Stimulated activated CD8-positive, alpha-beta memory T cell treated with anti-CD3 and anti-CD28 coated beads, Interleukin-7, amount 100 ng/mL, for 24 hours (primary cell): Measurements from ENCODE around the gene FRY.
"Not testable (repeated sequence)": the region's sequence is repeated elsewhere in the genome, so short reads cannot be mapped to it uniquely, and the experiment has no call there.

Experiments
- DNase-seq: peaks from one replicate; pipeline ENCODE4 v3.0.0-alpha.2; 2020; ENCODE audit warnings: low read depth

FRY gene

DNA sequence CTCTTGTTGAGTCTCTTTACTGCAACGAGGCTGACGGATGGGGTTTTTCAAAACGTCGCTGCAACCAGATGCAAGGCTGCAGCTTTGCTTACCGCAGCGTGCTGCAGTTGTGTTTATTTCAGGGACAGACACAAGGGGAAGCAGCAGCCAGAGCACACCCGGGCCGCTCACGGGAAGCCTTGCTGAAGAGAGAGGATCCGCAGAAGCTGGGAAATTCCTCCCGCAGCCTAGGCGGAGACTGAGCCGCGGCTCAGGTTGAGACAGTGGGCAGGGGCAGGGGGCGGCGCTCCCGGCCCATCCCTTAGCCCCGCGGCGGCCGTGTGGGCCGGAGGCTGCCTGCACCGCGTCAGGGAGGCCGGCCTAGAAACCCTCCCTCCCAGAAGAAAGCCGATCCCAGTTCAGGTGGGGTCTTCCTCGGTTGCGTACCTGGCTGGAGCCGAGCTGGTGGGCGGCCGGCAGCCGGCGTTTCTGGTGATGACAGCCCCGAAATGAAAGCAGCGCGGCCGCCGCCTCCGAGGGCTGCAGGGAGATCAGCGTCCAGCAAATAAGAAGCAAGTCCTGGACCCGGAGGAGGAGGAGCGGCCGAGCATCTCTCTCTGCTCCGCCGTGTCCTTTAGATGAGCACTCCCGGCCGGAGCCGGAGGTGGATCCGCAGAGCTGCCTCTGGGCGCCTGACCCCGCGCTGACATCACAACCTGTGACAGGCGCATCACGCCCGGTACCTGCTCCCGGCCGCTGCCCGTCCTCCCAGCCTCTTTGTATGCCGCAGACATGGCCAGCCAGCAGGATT is at the start of gene FRY:
Gene FRY, plus strand, starts transcription at position 750 of the 790 bp plus-strand sequence. Its CDS starts 22 bp downstream, at position 772.
- DNase-seq, result peak; percentile 7

DNA sequence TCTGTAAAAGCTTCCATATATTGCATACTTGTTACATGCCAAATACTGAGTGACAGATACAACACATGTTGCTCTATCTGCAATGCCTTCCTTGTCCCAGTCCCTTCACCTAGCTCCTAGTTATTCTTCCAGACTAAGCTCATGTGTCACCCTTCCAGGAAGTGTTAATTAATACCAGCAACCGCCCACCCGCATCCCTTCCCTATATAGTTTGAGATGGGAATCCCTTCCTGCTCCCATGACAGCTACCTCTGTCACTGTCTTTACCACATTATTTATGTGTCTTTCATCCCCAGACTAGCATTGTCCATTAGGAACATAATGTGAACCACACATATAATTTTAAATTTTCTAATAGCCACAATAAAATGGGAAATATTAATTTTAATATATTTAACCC is 49.5 kb upstream of the FRY start:
- DNase-seq, result no peak

DNA sequence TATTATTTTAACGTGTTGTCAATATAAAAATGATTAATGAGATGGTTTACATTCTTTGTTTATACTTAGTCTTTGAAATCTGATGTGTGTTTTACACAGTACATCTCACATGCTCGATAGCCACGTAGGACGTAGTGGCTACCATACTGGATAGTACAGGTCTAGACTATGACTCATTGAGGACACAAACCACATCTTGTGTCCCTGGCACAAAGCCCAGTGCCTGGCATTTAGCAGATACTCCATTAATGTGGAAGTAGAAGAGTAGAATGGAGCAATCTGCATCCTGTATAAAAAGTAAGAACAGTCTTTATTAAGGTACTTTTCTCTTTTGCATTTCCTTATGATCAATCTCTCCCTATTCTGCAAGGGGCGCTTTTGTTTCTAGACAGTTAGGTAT is 49.0 kb upstream of the FRY start:
- DNase-seq, result no peak

DNA sequence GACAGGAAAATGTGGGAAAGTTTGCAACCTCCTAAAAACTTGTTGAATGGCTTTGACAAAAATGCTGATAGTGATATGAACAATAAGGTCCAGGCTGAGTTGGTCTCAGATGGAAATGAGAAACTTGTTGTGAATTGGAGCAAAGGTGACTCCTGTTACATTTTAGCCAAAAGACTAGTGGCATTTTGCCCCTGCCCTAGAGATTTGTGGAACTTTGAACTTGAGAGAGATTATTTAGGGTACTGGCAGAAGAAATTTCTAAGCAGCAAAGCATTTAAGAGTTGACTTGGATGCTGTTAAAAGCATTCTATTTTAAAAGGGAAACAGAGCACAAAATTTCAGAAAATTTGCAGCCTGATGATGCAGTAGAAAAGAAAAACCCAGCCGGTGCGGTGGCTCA is 47.9 kb upstream of the FRY start:
- not testable (repeated sequence) for DNase-seq

DNA sequence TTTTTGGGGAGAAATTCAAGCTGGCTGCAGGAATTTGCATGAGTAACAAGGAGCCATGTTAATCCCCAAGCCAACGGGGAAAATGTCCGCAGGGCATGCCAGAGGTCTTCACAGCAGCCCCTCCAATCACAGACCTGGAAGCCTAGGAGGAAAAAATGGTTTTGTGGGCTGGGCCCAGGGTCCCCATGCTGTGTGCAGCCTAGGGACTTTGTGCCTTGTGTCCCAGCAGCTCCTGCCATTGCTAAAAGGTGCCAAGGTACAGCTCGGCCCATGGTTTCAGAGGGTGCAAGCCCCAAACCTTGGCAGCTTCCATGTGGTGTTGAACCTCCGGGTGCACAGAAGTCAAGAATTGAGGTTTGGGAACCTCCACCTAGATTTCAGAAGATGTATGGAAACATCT is 47.2 kb upstream of the FRY start:
- DNase-seq, result not testable (repeated sequence)

DNA sequence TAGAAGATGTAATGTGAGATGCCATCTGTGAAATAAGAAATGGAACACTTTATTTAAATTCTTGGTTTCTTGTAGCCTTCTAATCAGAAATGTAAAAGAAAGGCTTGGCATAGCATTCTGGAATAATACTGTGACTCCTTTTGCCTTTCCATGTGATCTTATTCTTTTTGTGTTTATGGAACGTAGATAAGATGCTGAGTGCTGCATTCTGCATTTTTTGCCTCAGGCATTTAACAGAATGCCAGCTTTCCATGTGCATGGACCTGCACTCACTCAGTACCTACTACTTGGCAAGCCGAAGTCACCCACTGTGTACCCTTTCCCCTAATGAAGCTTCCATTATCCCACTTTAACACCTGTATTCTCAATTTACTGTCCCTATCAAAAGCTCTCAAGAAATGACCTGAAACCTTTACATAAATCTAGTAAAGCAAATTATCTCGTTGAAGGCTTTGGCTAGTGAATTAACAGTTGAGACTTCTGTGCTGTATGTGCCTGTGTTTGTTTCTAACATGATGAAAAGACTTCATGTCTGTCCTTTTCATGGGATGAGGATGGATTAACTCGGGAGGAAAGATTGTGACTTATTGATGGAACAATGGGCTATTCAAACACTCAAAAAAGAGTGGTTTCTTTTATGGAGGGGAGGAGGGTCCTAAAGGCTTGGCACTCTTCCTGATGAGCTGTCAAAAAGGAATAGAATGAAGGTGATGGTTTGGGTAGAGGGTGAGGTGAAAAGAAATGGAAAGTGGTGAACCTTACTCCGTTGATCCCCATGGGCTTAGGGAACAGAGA is 44.7 kb upstream of the FRY start:
- DNase-seq, result no peak

DNA sequence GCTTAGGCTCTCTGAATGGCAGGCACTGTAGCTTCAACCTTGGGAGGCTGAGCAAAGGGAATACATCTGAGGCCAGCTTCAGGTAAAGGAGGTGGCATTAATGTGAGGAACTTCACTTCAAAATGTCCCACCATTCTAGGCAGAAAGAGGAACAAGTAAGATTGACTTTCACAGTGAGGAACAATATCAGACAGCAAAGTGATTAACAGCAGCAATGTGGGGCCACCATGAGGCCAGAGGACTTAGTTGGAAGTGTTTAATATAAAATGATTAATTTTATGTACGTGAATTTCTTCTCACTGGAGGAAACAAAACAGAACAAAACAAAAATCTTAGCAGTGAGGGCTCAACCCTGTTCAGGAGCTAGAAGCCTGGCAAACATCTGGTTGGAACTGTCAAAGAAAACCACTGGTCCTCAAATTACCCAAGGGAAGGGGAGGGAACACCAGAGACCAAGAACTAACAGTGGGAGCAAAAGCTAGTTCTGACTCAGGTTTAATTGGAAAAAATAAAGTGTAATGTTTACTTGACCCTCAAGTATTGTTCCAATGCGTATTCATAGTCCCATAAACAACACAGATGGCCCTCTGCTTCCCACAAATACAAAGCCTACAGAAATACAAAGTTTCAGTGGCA is 43.9 kb upstream of the FRY start:
- DNase-seq, result no peak

DNA sequence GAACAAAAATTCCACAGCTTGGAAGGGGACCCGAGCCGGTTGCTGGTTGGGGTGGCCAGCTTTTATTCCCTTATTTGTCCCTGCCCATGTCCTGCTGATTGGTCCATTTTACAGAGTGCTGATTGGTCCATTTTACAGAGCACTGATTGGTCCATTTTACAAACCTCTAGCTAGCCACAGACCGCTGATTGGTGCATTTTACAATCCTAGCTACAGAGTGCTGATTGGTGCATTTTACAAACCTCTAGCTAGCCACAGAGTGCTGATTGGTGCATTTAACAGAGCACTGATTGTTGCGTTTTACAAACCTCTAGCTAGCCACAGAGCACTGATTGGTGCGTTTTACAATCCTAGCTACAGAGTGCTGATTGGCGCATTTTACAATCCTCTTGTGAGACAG is 37.2 kb upstream of the FRY start:
- not testable (repeated sequence) for DNase-seq

DNA sequence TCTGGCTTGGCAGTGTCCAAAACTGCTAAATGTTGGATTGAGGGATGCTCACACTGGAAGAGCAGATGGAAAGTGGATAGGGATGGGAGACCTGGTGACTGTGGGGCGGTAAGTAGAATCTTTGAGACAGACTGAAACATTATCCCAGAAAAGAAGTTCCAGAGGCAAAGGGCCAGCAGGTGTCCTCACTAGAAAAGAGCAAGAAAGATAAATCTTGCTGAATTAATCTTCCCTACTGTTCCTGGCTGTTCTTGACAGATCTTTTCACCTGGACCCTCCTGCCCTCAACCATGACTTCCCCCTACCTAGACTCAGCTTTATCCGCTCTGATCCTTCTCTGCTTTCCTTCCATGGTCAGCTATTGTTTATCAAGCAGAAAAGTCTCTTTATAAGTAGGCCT is 35.0 kb upstream of the FRY start:
- DNase-seq, result no peak

DNA sequence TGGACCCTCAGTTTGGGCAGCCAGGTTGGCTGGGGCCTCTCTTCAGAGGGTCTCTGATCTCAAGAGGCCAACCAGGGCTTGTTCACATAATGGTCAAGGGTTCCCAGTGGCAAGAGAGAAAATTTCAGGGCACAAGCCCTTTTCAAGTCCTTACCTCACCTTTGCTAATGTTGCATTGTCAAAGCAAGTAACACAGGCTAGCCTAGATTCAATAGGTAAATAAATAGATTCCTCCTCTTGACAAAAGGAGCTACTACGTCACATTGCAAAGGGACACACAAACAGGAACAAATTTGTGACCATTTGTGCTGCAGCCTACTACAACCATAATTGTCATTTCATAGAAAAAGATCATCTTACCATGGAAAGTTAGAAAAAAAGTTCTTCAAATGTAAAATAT is 33.9 kb upstream of the FRY start:
- no peak for DNase-seq

DNA sequence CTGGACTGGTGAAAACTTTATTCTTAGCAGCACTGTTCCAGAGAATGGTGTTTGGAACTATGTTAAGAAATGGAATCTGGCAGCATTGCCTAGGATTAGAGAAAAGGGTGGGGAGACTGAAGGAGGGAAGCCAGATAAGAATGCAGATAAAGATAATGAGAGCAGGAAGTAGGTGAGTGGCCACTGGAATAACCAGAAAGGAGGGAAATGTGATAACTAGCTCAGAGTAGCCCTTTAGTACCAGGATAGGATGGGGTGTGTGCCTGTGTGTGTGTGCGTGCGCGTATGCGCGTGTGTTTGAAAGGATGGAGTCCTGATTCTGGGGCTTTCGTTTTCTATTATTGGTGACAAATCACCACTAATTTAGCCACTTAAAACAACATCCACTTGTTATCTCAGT is 33.4 kb upstream of the FRY start:
- no peak for DNase-seq

DNA sequence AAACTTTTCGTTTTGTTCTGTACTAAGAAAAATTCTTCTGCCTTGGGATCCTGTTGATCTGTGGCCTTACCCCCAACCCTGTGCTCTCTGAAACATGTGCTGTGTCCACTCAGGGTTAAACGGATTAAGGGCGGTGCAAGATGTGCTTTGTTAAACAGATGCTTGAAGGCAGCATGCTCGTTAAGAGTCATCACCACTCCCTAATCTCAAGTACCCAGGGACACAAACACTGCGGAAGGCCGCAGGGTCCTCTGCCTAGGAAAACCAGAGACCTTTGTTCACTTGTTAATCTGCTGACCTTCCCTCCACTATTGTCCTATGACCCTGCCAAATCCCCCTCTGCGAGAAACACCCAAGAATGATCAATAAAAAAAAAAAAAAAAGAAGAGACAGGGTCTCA is 30.8 kb upstream of the FRY start:
- not testable (repeated sequence) for DNase-seq

DNA sequence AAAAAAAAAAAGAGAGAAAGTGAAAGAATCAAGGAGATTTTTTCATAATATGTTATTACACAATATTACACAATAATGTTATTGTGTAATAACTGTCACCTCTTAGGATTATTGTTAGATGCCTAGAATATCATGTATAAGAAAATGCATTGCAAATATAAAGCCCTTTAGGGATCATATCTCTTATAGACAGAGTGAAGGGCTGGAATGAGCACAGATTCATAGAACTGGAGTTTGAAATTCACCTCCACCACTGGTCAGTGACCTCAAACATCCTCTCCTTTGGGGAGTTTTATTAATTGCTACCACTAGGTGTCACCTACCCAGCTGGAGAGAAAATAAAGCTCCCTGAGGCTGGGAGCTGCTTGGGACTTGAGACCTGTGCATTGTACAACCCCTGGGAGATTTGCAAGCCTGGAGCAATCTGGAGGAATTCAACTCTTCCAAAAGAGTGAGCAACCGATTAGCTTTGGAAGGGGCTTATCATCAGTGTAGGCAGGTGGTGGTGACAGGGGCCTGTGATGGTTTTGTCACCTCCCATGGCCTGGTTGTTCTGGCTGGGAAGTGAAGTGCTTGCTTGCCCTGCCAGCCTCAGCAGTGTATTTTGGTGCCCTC is 30.3 kb upstream of the FRY start:
- DNase-seq, result no peak

DNA sequence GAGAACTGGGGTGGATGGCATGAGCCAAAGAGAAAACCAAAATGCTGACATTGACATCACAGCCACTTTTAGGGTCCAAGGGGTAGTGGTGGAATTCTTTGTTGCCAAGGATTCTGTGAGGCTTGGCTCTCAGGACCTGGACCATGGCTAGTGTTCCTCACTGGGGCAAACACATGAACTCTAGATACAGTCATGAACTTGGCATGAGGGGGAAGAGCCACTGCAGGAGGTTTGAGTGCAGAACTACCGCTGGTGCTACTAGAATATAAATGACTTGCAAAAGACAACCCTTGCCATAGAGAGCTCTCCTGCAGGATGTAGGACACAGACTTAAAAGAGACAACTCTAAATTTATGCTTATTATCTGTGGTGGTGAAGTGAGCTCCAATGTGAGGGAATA is 29.8 kb upstream of the FRY start:
- DNase-seq, result no peak

DNA sequence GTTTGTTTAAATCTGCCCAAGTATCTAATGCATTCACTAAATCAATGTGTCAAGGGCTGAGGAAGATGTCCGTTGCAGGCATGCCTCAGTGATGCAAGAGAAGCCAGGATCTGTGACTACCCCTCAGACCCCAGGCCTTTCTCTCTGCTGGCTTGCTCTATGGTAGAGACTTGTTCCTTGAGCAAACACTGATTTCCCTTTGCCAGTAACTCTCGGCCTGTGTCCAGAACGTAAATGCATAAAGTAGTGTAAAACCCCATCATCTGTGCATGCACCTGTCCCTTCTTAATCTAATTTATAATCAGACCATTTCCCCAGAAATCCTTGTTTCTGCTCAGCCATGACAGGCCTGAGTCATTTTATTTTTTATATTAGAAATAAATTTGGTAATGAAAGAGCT is 28.7 kb upstream of the FRY start:
- DNase-seq, result no peak

DNA sequence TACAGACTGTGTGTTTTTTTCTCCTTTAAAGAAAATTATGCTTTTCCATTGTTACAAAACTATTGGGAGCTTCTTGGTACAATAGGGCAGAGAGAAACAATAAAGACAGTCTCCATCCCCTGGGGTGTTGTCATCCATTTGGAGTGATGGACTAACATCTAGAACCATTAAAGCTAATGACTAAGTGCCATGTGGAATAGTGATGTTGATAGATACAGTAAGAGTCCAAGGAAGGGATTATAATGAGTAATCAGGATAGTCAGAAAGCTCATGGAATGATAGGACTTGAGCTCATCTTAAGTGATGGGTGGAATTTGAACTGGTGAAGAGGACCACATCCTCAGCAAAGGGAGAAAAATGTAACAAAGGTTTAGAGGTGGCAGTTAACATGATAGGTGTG is 24.1 kb upstream of the FRY start:
- no peak for DNase-seq

DNA sequence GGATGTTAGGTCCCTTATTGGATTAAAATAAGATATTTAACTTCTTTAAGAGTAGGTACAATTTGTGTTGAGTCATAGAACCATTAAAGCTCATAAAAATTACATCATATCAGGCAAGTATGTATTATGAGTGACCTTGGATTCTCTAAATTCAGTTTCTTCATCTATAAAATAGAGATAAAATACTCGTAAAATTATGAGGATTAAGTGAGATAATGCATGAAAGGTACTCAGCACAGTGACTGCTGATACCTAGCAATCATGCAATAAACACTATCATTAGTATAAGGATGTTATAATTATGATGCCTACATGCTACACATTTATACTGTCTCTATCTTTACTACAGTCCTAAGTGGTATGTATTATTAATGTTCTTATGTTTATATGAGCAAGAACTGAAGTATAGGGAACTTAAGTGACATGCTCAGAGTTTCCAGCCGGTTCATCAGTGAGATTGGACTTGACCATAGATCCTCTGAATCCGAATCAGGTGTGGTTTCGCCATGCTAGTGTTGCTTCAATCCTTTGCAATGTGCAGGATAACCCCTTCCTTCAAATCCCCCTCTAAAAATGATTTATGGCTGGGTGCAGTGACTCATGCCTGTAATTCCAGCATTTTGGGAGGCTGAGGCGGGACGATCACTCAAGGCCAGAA is 22.9 kb upstream of the FRY start:
- no peak for DNase-seq

DNA sequence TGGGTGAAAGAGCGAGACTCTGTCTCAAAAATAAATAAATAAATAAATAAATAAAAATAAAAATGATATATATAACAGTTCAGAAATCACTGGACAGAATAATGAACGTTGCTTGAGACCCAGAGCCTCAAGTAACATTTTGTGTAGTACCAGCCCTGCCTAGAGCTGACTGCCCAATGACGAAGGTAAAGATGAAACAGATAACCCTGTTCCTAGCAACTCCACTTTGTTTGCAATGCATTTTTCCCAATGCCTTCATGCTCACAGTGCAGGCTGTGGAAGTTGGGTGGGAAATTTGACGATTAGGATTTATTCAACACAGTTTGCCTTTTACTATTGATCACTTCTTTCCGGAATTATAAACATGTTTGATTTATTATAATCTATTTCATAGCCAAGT is 22.2 kb upstream of the FRY start:
- no peak for DNase-seq

DNA sequence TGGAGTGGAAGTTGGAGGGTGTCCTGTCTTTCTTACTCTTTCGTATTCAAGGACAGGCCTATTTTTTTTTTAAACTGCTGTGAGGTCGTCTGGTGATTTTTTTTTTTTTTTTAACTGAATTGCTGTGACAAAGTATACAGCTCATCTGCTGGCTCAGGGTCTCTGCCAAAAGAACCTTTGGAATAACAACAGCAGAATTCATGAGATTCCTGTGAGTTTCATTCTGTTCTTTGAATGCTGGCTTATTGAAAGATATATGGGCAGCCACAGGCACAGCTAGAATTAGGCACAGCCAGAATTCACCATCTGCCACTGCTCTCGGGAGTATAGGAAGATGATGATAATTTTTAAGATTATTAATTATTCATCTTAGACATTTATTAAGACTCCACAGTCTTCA is 21.4 kb upstream of the FRY start:
- no peak for DNase-seq

DNA sequence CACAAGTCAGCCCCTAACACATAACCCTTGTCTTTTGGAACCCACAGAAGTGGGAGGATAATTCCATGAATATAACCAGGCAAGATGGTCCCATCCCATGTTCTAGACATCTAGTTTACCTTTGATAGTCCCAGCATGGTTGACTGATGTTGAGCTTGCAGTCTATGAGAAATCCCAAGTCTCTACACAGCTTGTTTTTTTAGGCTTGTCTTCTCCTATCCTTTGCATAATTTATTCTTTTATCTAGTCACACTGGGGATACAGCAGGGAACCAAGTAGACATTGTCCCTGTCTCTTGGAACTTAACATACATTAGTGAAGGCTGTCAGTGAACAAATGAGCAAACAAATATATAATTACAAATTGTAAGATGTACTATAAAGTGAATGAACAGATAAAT is 19.6 kb upstream of the FRY start:
- no peak for DNase-seq

DNA sequence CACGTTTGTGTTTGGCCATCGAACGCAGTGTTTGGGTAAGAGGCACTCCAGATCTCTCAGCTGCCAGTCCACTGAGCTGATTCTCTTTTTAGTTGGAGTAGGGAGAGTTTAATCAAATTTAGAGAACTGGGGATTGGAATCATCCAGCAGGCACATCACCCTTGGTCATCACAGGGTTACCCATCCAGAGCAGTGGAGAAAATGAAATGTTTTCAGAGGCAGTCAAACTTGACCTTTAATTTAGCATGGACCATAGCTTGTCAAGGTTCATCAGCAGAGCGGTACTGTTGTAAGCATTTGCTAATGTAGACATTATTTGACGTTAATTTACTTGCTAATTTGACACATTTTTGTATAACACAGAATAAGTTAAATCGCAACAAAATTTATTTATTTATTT is 18.4 kb upstream of the FRY start:
- no peak for DNase-seq

DNA sequence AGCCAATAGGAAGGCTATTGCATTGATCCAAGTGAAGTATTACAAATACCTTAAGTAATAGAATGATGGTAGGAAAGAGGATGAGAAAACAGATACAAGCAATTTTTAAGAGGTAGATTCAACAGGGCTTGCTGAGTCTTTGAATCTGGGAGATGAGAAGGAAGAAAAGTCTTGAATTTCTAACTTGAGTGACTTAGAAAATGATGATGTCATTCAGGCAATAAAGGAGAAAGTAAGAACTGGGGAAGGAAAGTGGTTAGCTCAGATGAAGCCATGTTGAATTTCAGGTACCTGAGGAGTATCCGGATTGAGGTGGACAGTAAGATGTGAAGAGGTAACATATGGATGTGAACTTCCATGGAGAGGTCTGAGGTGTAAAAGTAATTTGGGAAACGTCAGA is 15.5 kb upstream of the FRY start:
- DNase-seq, result no peak
